H1 (cell line): Measurements from ENCODE around the gene DTL. TPM values are rescaled to one million over a fixed set of nuclear protein-coding genes. Genes with fewer than 3 reads are reported as not detected.

Experiments
- CTCF ChIA-PET: fragments of 300-600 bp; sonication (Branson Sonifier 250); formaldehyde crosslinking; loops from one replicate; lab custom pipeline; 2021; ENCODE audit not compliant: partially characterized antibody; lab: Charles Lee
- POLR2A ChIA-PET: fragments of 300-600 bp; sonication (Branson Sonifier 250); formaldehyde crosslinking; loops from one replicate; lab custom pipeline; 2021; ENCODE audit warnings: inconsistent platforms; ENCODE audit not compliant: partially characterized antibody; lab: Charles Lee
- DNase-seq, 2 experiments: peaks; one replicate each; pipeline versions ENCODE4 v3.0.0 to v3.0.0-alpha.2; 2010 to 2022; ENCODE audit warnings: low spot score in 2 of 2, low read depth in 1 of 2, mixed read lengths in 1 of 2
- FAIRE-seq: peaks from 2 replicates; lab custom pipeline; 2011; peaks lifted over from hg19 to GRCh38; lab: Jason Lieb, UNC
- H2AFZ ChIP-seq: 2 replicates; pipeline ENCODE4 v1.8.1; 2012; ENCODE audit warnings: low read length, inconsistent platforms
- H2AK5ac ChIP-seq: 2 replicates; pipeline ENCODE4 v1.6.1; 2013; ENCODE audit warnings: low read depth, low read length
- H2BK120ac ChIP-seq: replicated peaks from 2 replicates; pipeline ENCODE3; 2013; ENCODE audit warnings: low read depth, low read length, inconsistent platforms
- H2BK12ac ChIP-seq: 2 replicates; pipeline ENCODE4 v1.6.1; 2013; ENCODE audit warnings: low read depth, low read length
- H2BK15ac ChIP-seq: 2 replicates; pipeline ENCODE4 v1.6.1; 2013; ENCODE audit warnings: low read length
- H2BK20ac ChIP-seq: 2 replicates; pipeline ENCODE4 v1.6.1; 2013; ENCODE audit warnings: low read length
- H2BK5ac ChIP-seq: 2 replicates; pipeline ENCODE4 v1.6.1; 2013; ENCODE audit warnings: low read depth, low read length
- H3K14ac ChIP-seq: 2 replicates; pipeline ENCODE4 v1.6.1; 2013; ENCODE audit warnings: inconsistent platforms; ENCODE audit not compliant: insufficient read length
- H3K18ac ChIP-seq: 2 replicates; pipeline ENCODE4 v1.6.1; 2013; ENCODE audit warnings: low read length; ENCODE audit errors: extremely low read depth
- H3K23ac ChIP-seq: 2 replicates; pipeline ENCODE4 v1.6.1; 2013; ENCODE audit warnings: inconsistent platforms; ENCODE audit not compliant: insufficient read length
- H3K23me2 ChIP-seq: 2 replicates; pipeline ENCODE4 v1.6.1; 2013; ENCODE audit warnings: low read depth, low read length
- H3K27ac ChIP-seq: 2 replicates; pipeline ENCODE4 v1.6.1; 2011; ENCODE audit warnings: low read depth, low read length, inconsistent platforms
- H3K27me3 ChIP-seq, 4 experiments: replicated peaks in 1 of 4; 1 replicate in 1 of 4; 2 replicates in 3 of 4; pipeline versions ENCODE4 v1.6.1 to v1.8.1; 2011 to 2013; ENCODE audit warnings: low read length in 3 of 4, mild to moderate bottlenecking in 3 of 4, inconsistent platforms in 2 of 4, mixed read lengths in 2 of 4, moderate library complexity in 1 of 4; ENCODE audit not compliant: control insufficient read depth in 3 of 4, insufficient read depth in 3 of 4; ENCODE audit errors: extremely low read depth in 1 of 4
- H3K36me3 ChIP-seq, 4 experiments: 2 replicates each; pipeline versions ENCODE4 v1.6.1 to v1.8.1; 2011 to 2013; ENCODE audit warnings: mild to moderate bottlenecking in 4 of 4, low read length in 3 of 4, moderate library complexity in 2 of 4, control low read depth in 1 of 4, inconsistent platforms in 1 of 4; ENCODE audit not compliant: insufficient read depth in 4 of 4, control insufficient read depth in 2 of 4
- H3K4ac ChIP-seq: replicated peaks from 2 replicates; pipeline ENCODE3; 2013; ENCODE audit warnings: low read length, low read depth, mixed read lengths, inconsistent platforms; ENCODE audit not compliant: insufficient read length
- H3K4me1 ChIP-seq, 4 experiments: replicated peaks in 1 of 4; 1 replicate in 1 of 4; 2 replicates in 3 of 4; pipeline versions ENCODE4 v1.6.1 to v1.8.1; 2011 to 2013; ENCODE audit warnings: low read length in 3 of 4, inconsistent platforms in 2 of 4, mixed read lengths in 1 of 4; ENCODE audit not compliant: insufficient read depth in 4 of 4, control insufficient read depth in 3 of 4
- H3K4me2 ChIP-seq, 2 experiments: 2 replicates each; pipeline versions ENCODE4 v1.6.1 to v1.8.1; 2011 to 2013; ENCODE audit warnings: low read depth in 2 of 2, low read length in 2 of 2, control low read depth in 1 of 2, inconsistent platforms in 1 of 2, mild to moderate bottlenecking in 1 of 2; ENCODE audit not compliant: insufficient read depth in 1 of 2
- H3K4me3 ChIP-seq, 4 experiments: fragments of 200-600, 300-600 bp in 1 of 4; sonication (generic), shearing (Covaris generic), sonication (Bioruptor Twin) in 1 of 4; 2 replicates each; pipeline versions ENCODE4 v1.5.1 to v1.8.1; 2011 to 2016; ENCODE audit warnings: low read length in 4 of 4, low read depth in 3 of 4, control low read depth in 2 of 4, inconsistent platforms in 2 of 4, mild to moderate bottlenecking in 2 of 4, mixed read lengths in 1 of 4, moderate library complexity in 1 of 4; ENCODE audit not compliant: insufficient read depth in 2 of 4; ENCODE audit errors: extremely low read depth in 1 of 4
- H3K56ac ChIP-seq: replicated peaks from 2 replicates; pipeline ENCODE3; 2013; ENCODE audit warnings: low read depth, mild to moderate bottlenecking, mixed read lengths, low read length, inconsistent platforms; ENCODE audit not compliant: insufficient read length
- H3K79me1 ChIP-seq: 2 replicates; pipeline ENCODE4 v1.6.1; 2013; ENCODE audit warnings: low read depth, low read length, control low read depth
- H3K79me2 ChIP-seq, 2 experiments: 2 replicates each; pipeline versions ENCODE4 v1.6.1 to v1.8.1; 2012 to 2013; ENCODE audit warnings: low read length in 2 of 2, mild to moderate bottlenecking in 2 of 2, inconsistent platforms in 1 of 2; ENCODE audit not compliant: insufficient read depth in 2 of 2, control insufficient read depth in 1 of 2
- H3K9ac ChIP-seq, 4 experiments: replicated peaks in 1 of 4; 1 replicate in 1 of 4; 2 replicates in 3 of 4; pipeline versions ENCODE4 v1.6.1 to v1.8.1; 2011 to 2013; ENCODE audit warnings: low read depth in 3 of 4, low read length in 3 of 4, control low read depth in 2 of 4, mild to moderate bottlenecking in 2 of 4, moderate library complexity in 2 of 4, inconsistent platforms in 1 of 4; ENCODE audit errors: extremely low read depth in 1 of 4
- H3K9me3 ChIP-seq, 2 experiments: 2 replicates each; pipeline versions ENCODE4 v1.6.1 to v1.8.1; 2012 to 2013; ENCODE audit warnings: mild to moderate bottlenecking in 2 of 2, moderate library complexity in 2 of 2, control low read depth in 1 of 2, inconsistent platforms in 1 of 2, low read depth in 1 of 2, low read length in 1 of 2, mixed read lengths in 1 of 2; ENCODE audit not compliant: insufficient read depth in 2 of 2
- H4K20me1 ChIP-seq, 2 experiments: replicated peaks in 1 of 2; 2 replicates each; pipeline versions ENCODE3 to v1.8.1; 2011 to 2013; ENCODE audit warnings: inconsistent platforms in 2 of 2, low read length in 2 of 2, mild to moderate bottlenecking in 1 of 2; ENCODE audit not compliant: insufficient read depth in 2 of 2, control insufficient read depth in 1 of 2
- H4K5ac ChIP-seq: 2 replicates; pipeline ENCODE4 v1.6.1; 2013; ENCODE audit warnings: low read length, low read depth, mixed read lengths, inconsistent platforms; ENCODE audit not compliant: insufficient read length
- H4K8ac ChIP-seq: 2 replicates; pipeline ENCODE4 v1.8.0; 2013; ENCODE audit warnings: mild to moderate bottlenecking, moderate library complexity, low read length, inconsistent platforms; ENCODE audit not compliant: insufficient read depth; ENCODE audit errors: extremely low read depth
- H4K91ac ChIP-seq: replicated peaks from 2 replicates; pipeline ENCODE3; 2013; ENCODE audit warnings: low read length, mixed read lengths, inconsistent platforms; ENCODE audit not compliant: insufficient read length
- BACH1 ChIP-seq: IDR thresholded peaks from 2 replicates; pipeline ENCODE4 v1.6.1; 2012; ENCODE audit warnings: low read length, improper control_type of control experiment
- SIRT6 ChIP-seq: IDR thresholded peaks from one replicate; pipeline ENCODE4 v1.7.1; 2012; ENCODE audit warnings: low read length, inconsistent platforms
- TBP ChIP-seq: IDR thresholded peaks from 2 replicates; pipeline ENCODE4 v1.6.1; 2011; ENCODE audit warnings: low read depth, low read length, improper control_type of control experiment
- USF2 ChIP-seq: IDR thresholded peaks from 2 replicates; pipeline ENCODE4 v1.6.1; 2011; ENCODE audit warnings: low read length, improper control_type of control experiment
- WGBS, 2 experiments: shearing (Covaris generic) in 1 of 2; methylation state at CpG; one replicate each; pipeline versions ENCODE4 v1.1.6 to v1.1.7; 2013 to 2015; ENCODE audit warnings: low lambda C conversion rate in 2 of 2, mixed read lengths in 2 of 2, inconsistent platforms in 1 of 2, low coverage in 1 of 2, missing lambda C conversion rate in 1 of 2; ENCODE audit not compliant: insufficient replicate concordance in 2 of 2, insufficient coverage in 1 of 2, insufficient read length in 1 of 2; ENCODE audit errors: extremely low coverage in 1 of 2, missing lambda C conversion rate in 1 of 2; 5-methylcytosine and 5-hydroxymethylcytosine counted together
- polyA plus RNA-seq, 7 experiments: library from polyadenylated mRNA; depleted of rRNA in 3 of 7; stranded (reverse) in 5 of 7; unstranded in 2 of 7; fragments of >200 nt in 5 of 7; fragments of 200-250 nt in 2 of 7; gene quantifications; 1 replicate in 5 of 7; 2 replicates in 1 of 7; 4 replicates in 1 of 7; pipeline versions ENCODE4 v1.2.1 to v1.2.3, GENCODE V29; 2011 to 2013; ENCODE audit warnings: missing spikeins in 2 of 7, mixed read lengths in 2 of 7
- total RNA-seq: library from RNA; stranded (reverse); fragmentation: NEBNext Ultra II Directional; extraction: Animal tissue kit (Norgen Biotek cat#: 25700); gene quantifications from 2 replicates; pipeline ENCODE4 v1.2.1, GENCODE V29; 2021

DTL gene
- total and polyA plus RNA-seq, 2 of the 8 experiments (the other 6 are each of a cell fraction or from before 2014, with no cell fraction given): 36.0 to 46.9 TPM

- Histone ChIP-seq H3K79me2 (no peaks in the 10 kb centered on the region; a peak in 1 of 4 replicates), H3K79me1 (no peaks in the 10 kb centered on the region), H2AK5ac (no peak overlapping the region), H3K14ac (no peak overlapping the region), H4K5ac (no peak overlapping the region), H3K56ac (no peak overlapping the region), H4K91ac (no peak overlapping the region), H3K36me3 (peaks cover 0 to 17% (median 9%) of the 10 kb centered on the region in 4 experiments; a peak in 4 of 8 replicates), H4K8ac (no peak overlapping the region), H3K9me3 (peaks cover 0 to 7% of the 10 kb centered on the region in 2 experiments; a peak in 2 of 4 replicates), H2AFZ (no peak overlapping the region), H3K27me3 (no peaks in the 10 kb centered on the region), H3K9ac (no peak overlapping the region), H3K27ac (no peak overlapping the region), H2BK20ac (no peak overlapping the region), H4K20me1 (no peaks in the 10 kb centered on the region), H2BK12ac (no peak overlapping the region), H3K4me2 (no peak overlapping the region), H2BK15ac (no peak overlapping the region), H3K4me3 (no peak overlapping the region), H3K18ac (no peak overlapping the region), H3K23me2 (no peaks in the 10 kb centered on the region), H3K4me1 (no peaks in the 10 kb centered on the region), H2BK120ac (no peak overlapping the region), H2BK5ac (no peak overlapping the region), H3K4ac (no peak overlapping the region), H3K23ac (no peak overlapping the region)
- no peak for FAIRE-seq
- no peak for TF ChIP-seq SIRT6
- TF ChIP-seq BACH1: no peak
- TF ChIP-seq USF2: no peak
- no peak for TF ChIP-seq TBP
- WGBS, 2 experiments: 85% methylated on average over 2 of the region's 2 CpGs; no CpG with 5 or more reads in 1 of the 2 experiments
- ChIA-PET POLR2A (interaction anchor here (1.2 kb wide), 1 partner anchor 22 kb away, joined by 6 read pairs; the partner anchor contains the start of genes DTL and INTS7), CTCF (interaction anchor here (1.3 to 2.7 kb wide), 6 partner anchors 9 to 316 kb away, joined by 4 to 33 read pairs (median 7); partner anchors contain the start of genes DTL and INTS7)
- no peak for DNase-seq
These were observed 21.9 kb upstream of the DTL start for GRCh38 chr1:212013672-212014071.
